ENCODE measurements around the gene CCDC71L. TPM values are rescaled to one million over a fixed set of nuclear protein-coding genes. Genes with fewer than 3 reads are reported as not detected.

The CCDC71L gene
- total RNA-seq, 1 donor from 2014 or later = 21.5 TPM

DNA sequence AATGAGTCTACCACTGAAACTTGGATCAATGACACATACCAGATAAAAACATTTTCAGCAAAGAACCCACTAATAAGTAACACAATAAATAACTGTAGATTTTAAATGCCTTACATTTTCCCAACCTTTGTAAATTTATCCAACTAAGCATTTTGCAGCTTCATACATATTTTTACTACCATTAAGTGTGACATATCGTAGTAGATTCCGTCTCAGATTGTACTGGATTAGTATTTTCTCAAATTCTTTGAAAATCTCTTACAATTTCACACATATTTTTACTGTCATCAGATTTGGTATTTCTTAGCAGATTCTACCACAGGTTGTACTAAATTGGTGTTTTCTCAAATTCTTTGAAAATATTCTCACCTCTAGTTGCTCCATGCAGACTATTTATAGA is 26.0 kb downstream of the CCDC71L start:
- ATAC-seq = no peak
- intact Hi-C loops (cut with DNase I) = no loop called here
- DNase-seq (ENCODE audit: low spot score) = no peak

DNA sequence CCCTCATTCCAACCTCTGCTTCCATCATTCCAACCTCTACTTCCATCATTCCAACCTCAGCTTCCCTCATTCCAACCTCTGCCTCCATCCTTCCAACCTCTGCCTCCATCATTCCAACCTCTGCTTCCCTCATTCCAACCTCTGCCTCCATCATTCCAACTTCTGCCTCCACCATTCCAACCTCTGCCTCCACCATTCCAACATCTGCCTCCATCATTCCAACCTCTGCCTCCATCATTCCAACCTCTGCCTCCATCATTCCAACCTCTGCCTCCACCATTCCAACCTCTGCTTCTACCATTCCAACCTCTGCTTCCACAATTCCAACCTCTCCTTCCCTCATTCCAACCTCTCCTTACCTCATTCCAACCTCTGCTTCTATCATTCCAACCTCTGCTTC is 30.3 kb downstream of the CCDC71L start:
- DNase-seq (ENCODE audit: low spot score) = no peak
- no peak for ATAC-seq
- intact Hi-C loops (cut with DNase I) = no loop called here

DNA sequence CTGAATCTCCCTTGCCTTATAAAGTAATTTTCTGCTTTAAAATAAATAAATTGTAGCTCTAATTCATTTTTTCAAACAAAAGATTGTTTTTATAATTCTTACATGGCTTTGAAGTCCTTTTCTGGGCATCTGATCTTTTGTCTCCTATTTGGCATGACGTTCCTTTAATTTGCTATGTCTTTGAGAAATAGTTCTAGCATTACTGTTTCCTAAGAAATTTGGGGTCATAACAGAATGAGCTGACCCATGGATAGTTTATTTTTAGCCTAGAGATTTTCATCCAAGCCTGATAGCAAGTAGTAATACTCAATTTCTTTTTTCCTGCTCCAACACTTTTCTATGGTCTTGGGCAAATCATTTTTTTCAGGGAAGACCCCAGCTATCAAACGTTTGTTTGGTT is 31.4 kb downstream of the CCDC71L start:
- intact Hi-C loops (cut with DNase I) = no loop called here
- DNase-seq (ENCODE audit: low spot score) = no peak
- peak; percentile 63 for ATAC-seq

DNA sequence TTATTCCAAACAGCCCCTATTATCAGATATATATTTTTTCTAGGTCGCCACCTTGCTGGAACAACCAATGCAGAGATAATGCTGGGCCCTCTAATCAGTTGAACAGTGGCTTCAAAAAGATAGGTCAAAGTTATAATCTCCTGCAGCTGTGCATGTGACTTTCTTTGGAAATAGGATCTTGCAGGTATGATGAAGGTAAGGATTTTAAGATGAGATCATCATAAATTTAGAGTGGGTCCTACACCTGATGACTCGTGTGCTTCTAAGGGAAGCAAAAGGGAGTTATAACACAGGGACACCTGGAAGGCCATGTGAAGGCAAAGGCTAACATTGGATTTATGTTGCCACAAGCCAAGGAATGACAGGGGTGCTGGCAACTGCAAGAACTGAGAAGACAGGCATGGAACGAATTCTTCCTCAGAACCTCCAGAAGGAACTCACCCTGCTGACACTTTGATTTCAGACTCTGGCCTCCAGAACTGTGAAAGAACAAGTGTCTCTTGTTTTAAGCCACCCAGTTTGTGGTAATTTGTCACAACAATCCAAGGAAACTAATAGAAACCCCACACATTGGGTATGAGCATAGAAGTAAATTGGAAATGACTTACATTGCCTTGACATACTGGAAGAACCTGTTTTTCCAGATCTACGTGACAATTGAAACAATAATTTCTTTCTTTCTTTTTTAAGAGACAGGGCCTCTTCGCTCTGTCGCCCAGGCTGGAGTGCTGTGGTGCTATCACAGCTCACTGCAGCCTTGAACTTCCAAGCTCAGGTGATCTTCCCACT is 34.4 kb downstream of the CCDC71L start:
- DNase-seq (ENCODE audit: low spot score) (no peak), ATAC-seq (no peak)
- intact Hi-C loops (cut with DNase I) = no loop called here

DNA sequence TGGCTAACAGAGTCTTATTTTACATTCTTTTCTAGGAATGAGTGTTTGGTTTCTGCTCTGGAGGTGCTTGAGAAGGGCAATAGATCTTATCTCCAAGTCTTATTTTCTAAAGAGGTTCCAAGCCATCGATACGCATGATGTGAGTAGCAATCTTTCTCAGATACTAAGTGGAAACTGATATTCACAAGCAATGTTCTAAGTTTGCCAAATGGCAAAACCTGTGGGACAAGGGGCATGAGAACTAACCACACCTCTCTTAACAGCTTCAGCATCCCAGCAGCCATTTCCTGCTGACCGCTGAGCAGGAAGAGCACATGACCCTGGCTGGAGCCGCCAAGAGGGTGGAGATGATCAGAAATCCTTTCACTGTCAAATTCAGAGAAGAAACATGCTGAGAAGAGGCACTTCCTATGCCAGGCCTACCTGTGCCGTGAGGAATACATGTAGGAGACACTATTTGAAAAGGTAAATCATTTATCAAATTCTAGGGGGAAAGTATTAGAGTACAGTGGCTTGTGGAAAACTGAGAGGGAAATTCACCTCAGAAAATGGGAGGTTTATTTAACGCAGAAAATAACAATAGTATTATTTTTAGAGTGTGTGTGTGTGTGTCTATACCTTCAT is 35.2 kb downstream of the CCDC71L start:
- intact Hi-C loops (cut with DNase I) = no loop called here
- DNase-seq (ENCODE audit: low spot score) = no peak
- ATAC-seq = no peak

DNA sequence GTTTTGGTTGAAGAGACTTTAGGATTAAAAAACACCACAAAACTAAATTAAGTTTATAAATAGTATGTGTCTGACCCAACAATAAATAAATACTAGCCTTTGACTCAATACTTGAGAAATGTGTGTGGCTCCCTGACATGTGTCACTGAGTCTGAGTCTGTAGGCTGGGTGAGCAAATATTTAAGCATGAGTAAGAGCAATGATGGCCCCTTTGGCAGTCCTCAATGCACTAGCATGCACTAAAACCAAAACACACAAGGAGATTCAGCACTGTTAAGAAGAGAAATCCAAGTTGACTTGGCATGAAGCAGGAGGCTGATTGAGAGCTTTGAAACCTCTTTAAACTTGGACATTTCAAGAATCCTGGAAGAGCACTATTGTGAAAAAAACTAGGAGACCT is 37.1 kb downstream of the CCDC71L start:
- no peak for DNase-seq (ENCODE audit: low spot score)
- ATAC-seq = no peak
- intact Hi-C loops (cut with DNase I) = no loop called here

DNA sequence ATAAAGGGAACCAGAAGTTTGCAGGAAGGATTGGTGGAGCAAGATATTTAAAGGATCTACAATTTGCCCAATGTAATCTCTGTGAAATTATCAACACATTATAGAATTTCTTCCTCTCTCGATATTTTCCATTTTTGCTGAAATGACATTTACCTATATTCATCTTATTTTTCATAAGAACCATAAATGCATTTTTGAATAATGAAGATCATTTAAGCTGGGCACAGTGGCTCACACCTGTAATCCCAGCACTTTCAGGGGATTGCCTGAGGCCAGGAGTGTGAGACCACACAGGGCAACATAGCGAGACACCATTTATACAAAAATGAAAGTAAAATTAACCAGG is 37.7 kb downstream of the CCDC71L start:
- DNase-seq (ENCODE audit: low spot score) = no peak
- intact Hi-C loops (cut with DNase I) = no loop called here
- no peak for ATAC-seq

DNA sequence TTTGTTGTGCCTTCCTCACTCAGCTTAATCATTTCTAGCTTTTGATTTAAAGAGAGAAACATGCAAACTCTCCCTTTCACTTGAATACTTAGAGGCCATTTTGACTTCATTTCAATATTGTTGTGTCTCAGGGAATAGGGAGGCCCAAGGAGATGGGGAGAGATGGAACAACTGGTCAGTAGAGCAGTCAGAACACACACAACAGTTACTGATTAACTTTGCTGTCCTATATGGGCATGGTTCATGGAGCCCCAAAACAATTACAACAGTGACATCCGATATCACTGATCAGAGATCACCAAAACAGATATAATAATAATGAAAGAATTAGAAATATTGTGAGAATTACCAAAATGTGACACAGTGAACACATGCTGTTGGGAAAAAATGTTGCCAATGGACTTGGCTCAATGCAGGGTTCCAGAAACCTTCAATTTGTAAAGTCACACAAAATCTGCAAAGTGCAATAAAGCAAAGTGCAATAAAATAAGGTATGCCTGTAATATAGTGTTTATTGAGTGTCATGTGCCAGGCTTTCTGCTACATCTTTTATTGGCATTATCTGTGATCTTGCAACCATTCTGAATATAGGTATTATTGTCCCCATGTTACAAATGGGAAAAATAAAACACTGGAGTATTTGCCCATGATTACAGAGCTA is 38.2 kb downstream of the CCDC71L start:
- no peak for DNase-seq (ENCODE audit: low spot score)
- intact Hi-C loops (cut with DNase I) = no loop called here
- no peak for ATAC-seq

DNA sequence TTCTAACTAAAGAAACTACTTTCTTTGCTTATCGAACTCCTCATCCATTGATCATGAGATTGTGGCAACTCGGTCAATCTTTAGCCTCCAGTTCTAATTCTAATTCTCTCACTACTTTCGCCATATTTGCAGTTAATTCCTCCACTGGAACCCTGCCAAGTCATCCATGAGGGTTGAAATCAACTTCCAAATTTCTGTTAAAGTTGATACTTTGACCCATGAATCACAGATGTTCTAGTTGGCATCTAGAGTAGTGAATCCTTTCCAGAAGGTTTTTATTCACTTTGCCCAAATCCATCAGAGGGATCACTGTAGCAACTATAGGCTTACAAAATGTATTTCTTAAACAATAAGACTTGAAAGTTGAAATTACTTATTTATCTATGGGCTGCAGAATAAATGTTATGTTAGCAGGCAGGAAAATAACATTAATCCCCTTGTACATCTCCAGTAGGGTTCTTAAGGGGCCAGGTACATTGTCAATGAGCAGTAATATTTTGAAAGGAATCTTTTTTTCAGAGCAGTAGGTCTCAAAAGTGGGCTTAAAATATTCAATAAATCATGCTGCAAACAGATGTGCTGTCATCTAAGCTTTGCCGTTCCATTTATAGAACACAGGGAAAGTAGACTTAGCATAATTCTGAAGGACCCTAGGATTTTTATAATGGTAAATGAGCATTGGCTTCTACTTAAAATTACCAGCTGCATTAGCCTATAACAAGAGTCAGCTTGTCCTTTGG is 39.4 kb downstream of the CCDC71L start:
- DNase-seq (ENCODE audit: low spot score) = no peak
- ATAC-seq = no peak
- intact Hi-C loops (cut with DNase I) = no loop called here

DNA sequence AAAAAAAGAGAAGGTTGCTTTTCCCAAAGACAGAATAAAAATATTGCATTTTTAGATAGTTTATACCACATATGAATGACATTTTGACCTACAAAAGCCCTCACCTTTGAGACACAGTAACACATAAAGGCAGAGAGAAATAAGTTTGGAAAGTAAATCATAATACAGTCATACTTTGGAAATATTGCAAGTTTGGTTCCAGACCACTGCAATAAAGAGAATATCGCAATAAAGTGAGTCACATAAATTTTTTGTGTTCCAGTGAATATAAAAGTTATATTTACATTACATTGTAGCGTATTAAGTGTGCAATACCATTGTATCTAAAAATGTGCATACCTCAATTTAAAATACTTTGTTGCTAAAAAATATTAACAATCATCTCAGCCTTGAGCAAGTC is 40.3 kb downstream of the CCDC71L start:
- DNase-seq (ENCODE audit: low spot score) = no peak
- intact Hi-C loops (cut with DNase I) = no loop called here
- no peak for ATAC-seq

DNA sequence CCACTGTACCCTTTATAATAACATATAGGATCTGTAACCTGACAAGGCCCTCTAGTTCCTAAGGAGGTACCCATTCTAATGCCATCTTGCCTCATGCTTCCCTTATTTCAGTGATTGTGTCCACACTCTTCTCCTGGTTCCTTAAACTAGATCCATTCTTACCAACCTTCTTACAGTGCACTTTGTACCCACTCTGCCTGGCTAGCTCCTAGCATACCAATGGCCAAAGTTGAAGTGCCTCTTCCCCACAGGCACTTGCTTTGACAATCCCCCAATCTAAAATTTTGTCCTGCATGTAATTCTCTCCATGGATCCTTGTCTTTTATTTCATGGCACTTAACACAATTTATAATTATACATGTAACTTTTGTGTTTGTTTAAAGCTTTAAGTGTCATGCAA is 40.9 kb downstream of the CCDC71L start:
- intact Hi-C loops (cut with DNase I) = no loop called here
- DNase-seq (ENCODE audit: low spot score) (no peak), ATAC-seq (no peak)

DNA sequence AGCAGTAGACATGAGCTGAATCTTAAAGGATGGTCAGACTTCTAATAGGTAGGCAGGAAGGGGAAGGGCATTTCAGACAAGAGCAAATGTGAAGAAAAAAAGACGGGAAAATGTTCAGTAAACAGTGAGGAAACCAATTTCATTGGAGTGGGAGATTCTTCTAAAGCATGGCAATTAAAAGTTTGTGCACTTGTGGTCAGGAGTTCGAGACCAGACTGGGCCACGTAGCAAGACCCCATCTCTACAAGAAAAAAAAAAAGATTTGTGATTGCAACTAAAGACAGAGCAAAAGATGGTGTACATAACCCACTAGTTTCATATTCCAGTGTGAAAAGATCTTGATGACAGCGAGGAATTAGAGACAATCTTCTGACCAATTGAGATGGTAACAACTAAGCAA is 41.7 kb downstream of the CCDC71L start:
- ATAC-seq (no peak), DNase-seq (ENCODE audit: low spot score) (no peak)
- intact Hi-C loops (cut with DNase I) = no loop called here

DNA sequence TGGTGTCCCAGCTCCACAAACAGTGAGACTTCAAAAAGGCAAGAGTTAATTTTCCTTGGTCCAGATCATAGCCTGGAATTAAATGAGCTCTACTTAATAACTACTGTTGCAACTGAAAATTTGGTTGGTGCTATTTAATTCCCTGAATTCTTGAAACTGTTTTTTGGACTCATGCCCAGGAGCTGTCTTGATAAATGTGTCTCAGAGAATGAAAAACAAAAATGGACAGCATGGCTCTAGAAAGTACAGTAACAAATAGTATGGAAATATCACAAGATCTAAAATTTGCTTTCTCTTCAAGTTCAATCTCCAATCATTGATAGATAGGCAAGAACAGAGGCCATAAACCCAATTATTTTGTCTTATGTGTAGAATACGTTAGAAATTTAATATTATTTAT is 42.5 kb downstream of the CCDC71L start:
- intact Hi-C loops (cut with DNase I) = no loop called here
- DNase-seq (ENCODE audit: low spot score) (no peak), ATAC-seq (no peak)

DNA sequence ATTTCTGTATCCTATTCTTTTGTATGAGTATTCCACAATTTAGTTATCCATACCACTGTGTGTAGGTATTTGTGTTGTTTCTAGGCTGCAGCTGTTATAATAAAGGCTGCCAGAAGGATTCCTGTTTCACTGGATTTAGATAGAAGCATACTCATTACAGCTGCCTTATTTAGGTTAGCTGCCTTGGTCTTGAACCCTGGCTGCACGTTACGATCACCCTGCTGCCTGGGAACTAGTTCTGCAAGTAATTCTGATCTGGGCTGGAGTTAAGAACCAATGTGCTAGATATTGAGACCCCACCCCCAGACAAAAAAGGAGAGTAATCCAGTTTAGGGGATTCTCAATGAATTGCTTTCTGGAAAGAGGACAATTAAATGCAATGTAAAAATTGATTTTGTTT is 43.1 kb downstream of the CCDC71L start:
- ATAC-seq (no peak), DNase-seq (ENCODE audit: low spot score) (no peak)
- intact Hi-C loops (cut with DNase I) = no loop called here

DNA sequence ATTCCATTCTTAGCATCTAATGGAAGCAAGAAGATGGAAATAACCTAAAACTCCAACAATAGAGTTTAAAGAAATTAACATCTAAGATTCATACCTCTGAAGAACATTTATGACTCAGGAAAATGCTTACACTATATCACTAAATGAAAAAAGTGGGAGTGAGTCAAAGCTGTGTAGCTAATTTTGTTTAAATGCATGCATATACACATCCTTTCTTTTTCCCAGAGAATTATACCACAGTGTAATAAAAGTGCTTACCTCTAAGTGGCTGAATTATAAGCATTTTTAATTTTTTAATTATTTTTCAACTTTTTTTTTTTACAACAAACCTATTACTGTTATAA is 44.3 kb downstream of the CCDC71L start:
- ATAC-seq = no peak
- no peak for DNase-seq (ENCODE audit: low spot score)
- intact Hi-C loops (cut with DNase I) = no loop called here

DNA sequence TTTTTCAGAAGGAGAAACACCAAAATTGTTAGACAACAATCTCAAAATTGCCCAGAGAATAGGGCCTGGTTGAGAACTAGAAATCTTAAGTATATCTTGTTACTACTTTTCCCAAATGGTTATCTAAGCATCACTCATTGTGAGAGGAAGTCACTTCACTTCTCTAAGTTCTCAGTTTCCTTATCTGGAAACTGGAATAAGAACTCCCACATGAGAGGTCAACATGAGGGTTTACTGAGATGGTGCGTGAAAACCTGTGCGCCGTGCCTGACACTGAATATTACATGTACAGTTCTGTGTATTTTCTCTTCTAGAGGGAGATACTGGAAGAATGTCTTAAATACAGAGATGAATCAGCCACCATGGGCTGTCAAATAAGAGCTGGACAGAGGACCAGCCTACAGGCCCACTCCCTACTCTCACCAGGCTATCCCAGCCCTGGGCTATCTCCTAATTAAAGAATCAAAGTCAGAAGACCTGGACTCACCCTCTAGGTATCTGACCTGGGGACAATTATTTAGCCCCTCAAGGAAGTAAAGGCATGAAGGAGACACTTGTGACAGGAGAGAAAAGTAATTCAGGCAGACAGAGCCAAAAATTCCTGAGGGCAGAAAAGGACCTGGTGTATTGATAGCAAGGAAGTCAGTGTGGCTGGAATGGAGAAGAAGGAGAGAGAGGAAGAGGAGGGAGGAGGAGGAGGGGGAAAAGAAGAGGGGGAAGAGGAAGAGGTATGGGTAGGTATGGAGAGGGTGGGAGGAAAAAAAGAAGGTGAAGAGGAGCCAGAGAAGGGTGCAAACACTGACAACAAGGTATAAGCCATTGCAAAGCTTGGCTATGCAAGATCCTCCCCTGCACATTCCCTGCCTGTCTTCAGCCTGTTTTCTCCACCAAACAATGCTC is 44.9 kb downstream of the CCDC71L start:
- intact Hi-C loops (cut with DNase I) = no loop called here
- DNase-seq (ENCODE audit: low spot score) = no peak
- ATAC-seq = no peak

DNA sequence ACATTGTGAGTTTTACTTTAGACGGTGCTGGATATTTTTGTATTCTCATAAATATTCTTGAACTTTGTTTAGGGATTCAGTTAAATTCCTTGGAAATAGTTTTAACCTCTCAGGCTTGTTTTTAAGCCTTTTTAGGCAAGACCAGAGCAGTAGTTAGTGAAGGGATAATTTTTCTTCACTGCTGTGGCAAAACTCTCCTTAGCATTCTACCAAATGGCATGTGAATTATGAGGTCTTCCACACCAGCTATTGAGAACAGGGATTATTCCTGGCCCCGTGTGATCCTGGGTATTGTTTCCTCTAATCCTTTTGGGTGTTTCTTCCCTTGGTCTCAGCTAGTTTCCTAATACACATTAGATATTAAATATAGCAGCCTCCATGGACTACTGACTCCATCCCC is 46.2 kb downstream of the CCDC71L start:
- DNase-seq (ENCODE audit: low spot score) (no peak), ATAC-seq (no peak)
- intact Hi-C loops (cut with DNase I) = no loop called here

DNA sequence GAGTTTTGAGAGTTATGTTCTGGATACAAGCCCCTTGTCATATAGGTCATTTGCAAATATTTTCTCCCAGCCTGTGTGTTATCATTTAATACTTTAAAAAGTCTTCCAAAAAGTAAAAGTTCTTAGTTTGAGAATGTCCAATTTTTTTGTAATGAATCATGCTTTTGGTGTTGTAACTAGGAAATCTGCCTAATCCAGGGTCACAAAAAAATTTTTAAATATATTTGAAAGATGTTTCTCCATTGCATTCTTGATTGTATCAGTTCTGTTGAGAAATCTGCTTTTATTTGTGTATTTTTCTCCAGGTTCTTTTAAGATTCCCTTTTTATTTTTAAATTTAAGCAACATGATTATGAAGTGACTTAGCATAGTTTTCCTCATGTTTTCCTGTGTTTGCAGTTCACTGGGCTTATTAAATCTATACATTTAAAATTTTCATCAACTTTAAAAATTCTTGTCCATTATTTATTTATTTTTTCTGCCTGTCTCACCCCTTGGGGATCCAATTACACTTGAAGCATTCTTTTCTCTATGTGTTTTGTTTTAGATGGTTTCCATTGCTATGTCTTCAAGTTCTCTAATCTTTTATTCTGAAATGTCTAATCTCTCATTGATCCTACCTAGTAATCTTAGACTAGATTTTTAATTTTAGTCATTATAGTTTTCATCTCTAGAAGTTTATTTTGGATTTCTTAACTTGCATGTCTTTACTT is 47.0 kb downstream of the CCDC71L start:
- DNase-seq (ENCODE audit: low spot score) (no peak), ATAC-seq (no peak)
- intact Hi-C loops (cut with DNase I) = no loop called here

DNA sequence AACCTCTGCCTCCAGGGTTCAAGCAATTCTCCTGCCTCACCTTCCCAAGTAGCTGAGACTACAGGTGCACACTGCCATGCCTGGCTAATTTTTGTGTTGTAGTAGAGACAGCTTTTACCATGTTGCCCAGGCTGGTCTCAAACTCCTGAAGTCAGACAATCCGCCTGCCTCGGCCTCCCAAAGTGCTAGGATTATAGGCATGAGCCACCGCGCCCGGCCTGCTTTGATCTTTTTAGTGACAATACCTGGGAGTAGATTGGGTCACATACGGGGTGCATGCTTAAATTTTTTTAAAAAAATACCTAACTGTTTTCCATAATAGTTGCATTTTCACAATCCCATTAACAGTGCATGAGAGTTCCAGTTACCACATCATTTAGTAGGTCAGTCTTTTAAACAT is 47.7 kb downstream of the CCDC71L start:
- no peak for ATAC-seq
- DNase-seq (ENCODE audit: low spot score) = no peak
- intact Hi-C loops (cut with DNase I) = no loop called here
